ENCODE measurements around the gene WDR41.

GRCh38 chr5:77514457-77514856 lies 22.3 kb upstream of the WDR41 start:
- no peak for TF ChIP-seq CTCF (IDR thresholded peaks at IDR 0.05)
- no peak for TF ChIP-seq ZFX (IDR thresholded peaks at IDR 0.05; ENCODE audit: borderline replicate concordance)

Data from 22Rv1 (cell line).